K562 (cell line): Measurements from ENCODE around the gene RRAD. TPM values are rescaled to one million over a fixed set of nuclear protein-coding genes. Genes with fewer than 3 reads are reported as not detected.

Experiments
- ATAC-seq: fragments of 200-7000 bp; cut with Tn5 transposase; 3 replicates; pipeline ENCODE4 v1.9.1; 2020; ENCODE audit warnings: moderate library complexity
- BruUV-seq: library from RNA; stranded (reverse); fragments of 400-500 nt; replicated peaks from 2 replicates; lab custom pipeline; 2021; lab: Mats Ljungman, UMichigan
- CTCF ChIA-PET: fragments of 300-600 bp; formaldehyde crosslinking; extraction: SDS; loops from one replicate; lab custom pipeline; 2021; ENCODE audit warnings: low intra/inter-chr PET ratio; lab: Yijun Ruan, JAX
- POLR2A ChIA-PET: fragments of 300-600, 350-650 bp; sonication (Branson Sonifier 250); formaldehyde crosslinking; extraction: SDS; loops from one replicate; lab custom pipeline; 2021; ENCODE audit warnings: antibody characterized with exemption, inconsistent platforms; lab: Yijun Ruan, JAX
- DNase-seq, 4 experiments: peaks; one replicate each; pipeline versions ENCODE4 v3.0.0 to v3.0.0-alpha.2; 2011 to 2018; ENCODE audit warnings: low spot score in 3 of 4, mixed read lengths in 3 of 4; ENCODE audit errors: extremely low read depth in 1 of 4
- FAIRE-seq: peaks from 2 replicates; lab custom pipeline; 2011; peaks lifted over from hg19 to GRCh38; lab: Jason Lieb, UNC
- H2AFZ ChIP-seq: 2 replicates; pipeline ENCODE4 v1.6.0; 2011; ENCODE audit warnings: low read depth, low read length, control low read depth, inconsistent platforms
- H3K27ac ChIP-seq: fragments of 200-600 bp; 3 replicates; pipeline ENCODE4 v1.8.0; 2011; ENCODE audit warnings: low read depth, mild to moderate bottlenecking, control low read depth, inconsistent platforms, low read length, moderate library complexity, mixed read lengths; ENCODE audit errors: extremely low read depth
- H3K27me3 ChIP-seq, 2 experiments: fragments of 300-600 bp in 1 of 2; 2 replicates in 1 of 2; 3 replicates in 1 of 2; pipeline versions ENCODE4 v1.6.0 to v1.8.0; 2011; ENCODE audit warnings: inconsistent platforms in 2 of 2, low read length in 2 of 2, mild to moderate bottlenecking in 1 of 2, mixed read lengths in 1 of 2, moderate library complexity in 1 of 2; ENCODE audit not compliant: control insufficient read depth in 2 of 2, insufficient read depth in 2 of 2
- H3K36me3 ChIP-seq: fragments of 300-600 bp; 3 replicates; pipeline ENCODE4 v1.8.0; 2011; ENCODE audit warnings: mild to moderate bottlenecking, low read length, inconsistent platforms; ENCODE audit not compliant: control insufficient read depth, insufficient read depth
- H3K4me1 ChIP-seq, 2 experiments: fragments of 200-600 bp in 1 of 2; replicated peaks in 1 of 2; 2 replicates in 1 of 2; 3 replicates in 1 of 2; pipeline versions ENCODE4 v1.5.1 to v1.8.0; 2011; ENCODE audit warnings: inconsistent platforms in 2 of 2, low read length in 2 of 2, mild to moderate bottlenecking in 1 of 2, mixed read lengths in 1 of 2, moderate library complexity in 1 of 2; ENCODE audit not compliant: control insufficient read depth in 2 of 2, insufficient read depth in 2 of 2
- H3K4me2 ChIP-seq: 2 replicates; pipeline ENCODE4 v1.6.1; 2011; ENCODE audit warnings: low read length, control low read depth, inconsistent platforms, mixed read lengths; ENCODE audit not compliant: insufficient read depth
- H3K4me3 ChIP-seq: fragments of 200-600 bp; sonication (generic), shearing (Covaris generic); 2 replicates; pipeline ENCODE4 v1.5.1; 2016; ENCODE audit warnings: control low read depth, inconsistent platforms
- H3K79me2 ChIP-seq: fragments of 200-600 bp; 3 replicates; pipeline ENCODE4 v1.8.0; 2011; ENCODE audit warnings: low read length, inconsistent platforms; ENCODE audit not compliant: control insufficient read depth, insufficient read depth
- H3K9ac ChIP-seq, 2 experiments: 2 replicates each; pipeline versions ENCODE4 v1.6.0 to v1.6.1; 2011; ENCODE audit warnings: low read depth in 2 of 2, low read length in 2 of 2, control low read depth in 1 of 2, inconsistent platforms in 1 of 2, mild to moderate bottlenecking in 1 of 2, mixed read lengths in 1 of 2; ENCODE audit not compliant: insufficient read depth in 1 of 2
- H3K9me1 ChIP-seq: one replicate; pipeline ENCODE4 v1.6.0; 2011; ENCODE audit warnings: inconsistent platforms, mild to moderate bottlenecking, low read length, moderate library complexity; ENCODE audit not compliant: control insufficient read depth, insufficient read depth
- H3K9me3 ChIP-seq: replicated peaks from 2 replicates; pipeline ENCODE4 v1.5.1; 2011; ENCODE audit warnings: low read depth, low read length, inconsistent platforms; ENCODE audit not compliant: control insufficient read depth, insufficient read depth
- H4K20me1 ChIP-seq: replicated peaks from 2 replicates; pipeline ENCODE4 v1.6.1; 2011; ENCODE audit warnings: low read length, inconsistent platforms, mixed read lengths; ENCODE audit not compliant: control insufficient read depth, insufficient read depth
- CTCF ChIP-seq, 3 experiments: IDR thresholded peaks in 2 of 3; conservative IDR thresholded peaks in 1 of 3; 2 replicates each; pipeline ENCODE4 v1.5.1; 2011 to 2012; ENCODE audit warnings: low read length in 3 of 3, mild to moderate bottlenecking in 3 of 3, control low read depth in 2 of 3, improper control_type of control experiment in 1 of 3, inconsistent platforms in 1 of 3, low read depth in 1 of 3, mixed read lengths in 1 of 3, moderate library complexity in 1 of 3; ENCODE audit not compliant: insufficient read depth in 2 of 3
- CUX1 ChIP-seq: fragments of 200-800 bp; sonication (Bioruptor generic); IDR thresholded peaks from 2 replicates; pipeline ENCODE4 v1.6.1; 2016; ENCODE audit warnings: missing genetic modification characterization, missing compliant biosample characterization
- E4F1 ChIP-seq: fragments of 250-450 bp; sonication (Bioruptor Pico); IDR thresholded peaks from 2 replicates; pipeline ENCODE4 v1.5.0; 2021; ENCODE audit warnings: mild to moderate bottlenecking, borderline replicate concordance
- ILF3 ChIP-seq: fragments of 450-650 bp; IDR thresholded peaks from 2 replicates; pipeline ENCODE4 v1.6.1; 2018; ENCODE audit warnings: antibody characterized with exemption, mild to moderate bottlenecking, moderate library complexity, borderline replicate concordance
- SMAD3 ChIP-seq: fragments of 450-650 bp; formaldehyde crosslinking; conservative IDR thresholded peaks from 2 replicates; pipeline ENCODE4 v1.4.0; 2020; ENCODE audit warnings: mild to moderate bottlenecking
- STAG1 ChIP-seq: sonication (generic); formaldehyde crosslinking; IDR thresholded peaks from 2 replicates; pipeline ENCODE4 v1.5.0; 2020; ENCODE audit warnings: missing genetic modification reagents, borderline replicate concordance
- ZFPM2 ChIP-seq: fragments of 250-450 bp; sonication (Bioruptor Pico); IDR thresholded peaks from 2 replicates; pipeline ENCODE4 v1.5.1; 2022; ENCODE audit warnings: mild to moderate bottlenecking
- ZSCAN29 ChIP-seq: fragments of 450-650 bp; IDR thresholded peaks from 2 replicates; pipeline ENCODE4 v1.6.1; 2017
- WGBS: fragments of 100-300 bp; shearing (Covaris generic); methylation state at CpG from one replicate; pipeline ENCODE4 v1.1.6; 2016; ENCODE audit warnings: low coverage, mixed read lengths; ENCODE audit not compliant: insufficient coverage; ENCODE audit errors: missing lambda C conversion rate; 5-methylcytosine and 5-hydroxymethylcytosine counted together
- in situ Hi-C: fragments of 300-500 bp; cut with MboI; formaldehyde crosslinking; loops from 4 replicates; pipeline ENCODE4 v1.15.0; 2018; ENCODE audit warnings: inconsistent platforms, mixed read lengths
- intact Hi-C: fragments of 100-400 bp; cut with micrococcal nuclease; formaldehyde crosslinking; loops from 2 replicates; pipeline ENCODE4 v1.14.2; 2022
- polyA plus RNA-seq, 8 experiments: library from polyadenylated mRNA; depleted of rRNA in 4 of 8; stranded (reverse) in 5 of 8; unstranded in 3 of 8; fragments of >200 nt; fragmentation: Nextera tagmentation in 2 of 8; fragmentation: Illumina TruSeq in 1 of 8; extraction: Ambion mirVana in 2 of 8; extraction: Trizol in 1 of 8; gene quantifications; 2 replicates each; pipeline versions ENCODE4 v1.2.1 to v1.2.3, GENCODE V29; 2011 to 2014; ENCODE audit warnings: inconsistent platforms in 1 of 8, missing spikeins in 1 of 8
- total RNA-seq, 7 experiments: library from RNA; depleted of rRNA in 6 of 7; stranded (reverse); fragments of >200 nt in 6 of 7; fragmentation: Illumina TruSeq in 2 of 7; extraction: Trizol in 2 of 7; gene quantifications; 2 replicates each; pipeline versions ENCODE4 v1.2.1 to v1.2.3, GENCODE V29; 2011 to 2021; ENCODE audit warnings: low replicate concordance in 1 of 7

The RRAD gene
- total and polyA plus RNA-seq, 9 of the 15 experiments (the other 6 are each of a cell fraction or from before 2014, with no cell fraction given) = 0.09 to 0.20 (median 0.13) TPM; not detected in 5

GRCh38 chr16:66889622-66890021 is 35.7 kb downstream of the RRAD start:
- ATAC-seq = no peak
- DNase-seq = no peak
- H3K4me1 ChIP-seq = peaks cover 13% of the 10 kb centered on the region in 2 experiments; a peak in 4 of 5 replicates
- peaks cover 51% of the 10 kb centered on the region for H3K36me3 ChIP-seq
- intact Hi-C loops = no loop called here
- no peaks in the 10 kb centered on the region; the same call in 1 of the 2 replicates for H4K20me1 ChIP-seq
- H3K4me2 ChIP-seq = no peak overlapping the region
- in situ Hi-C loops = no loop called here
- H3K9me1 ChIP-seq = no peaks in the 10 kb centered on the region
- ChIA-PET CTCF (no interaction called here), POLR2A (interaction anchor here (0.7 to 0.9 kb wide), 2 partner anchors 45 to 358 kb away, joined by 3 read pairs; partner anchors contain the start of genes CIAO2B and FHOD1)
- TF ChIP-seq SMAD3 (CRISPR knock-in tag) = no peak
- TF ChIP-seq ILF3 = no peak
- no peak for TF ChIP-seq CUX1 (CRISPR knock-in tag)
- TF ChIP-seq ZFPM2 (CRISPR knock-in tag) = no peak
- TF ChIP-seq STAG1 (CRISPR knock-in tag) = no peak
- no peak for TF ChIP-seq ZSCAN29
- TF ChIP-seq CTCF (IDR thresholded peaks at IDR 0.05 in 2 of 3, conservative IDR thresholded peaks at IDR 0.05 in 1 of 3; ENCODE audit: insufficient read depth in 2 of 3, low read depth in 1 of 3, low read length in 3 of 3) = no peak
- no peak for TF ChIP-seq E4F1
- BruUV-seq = no TSS peak
- H3K9me3 ChIP-seq = no peaks in the 10 kb centered on the region
- H3K4me3 ChIP-seq = no peak overlapping the region
- FAIRE-seq = no peak
- H3K9ac ChIP-seq = no peak overlapping the region; a peak in 1 of 4 replicates
- no peak overlapping the region for H2AFZ ChIP-seq
- no peaks in the 10 kb centered on the region for H3K79me2 ChIP-seq
- no peaks in the 10 kb centered on the region for H3K27me3 ChIP-seq
- WGBS = 79% methylated on average over 3 of the region's 4 CpGs
- no peak overlapping the region for H3K27ac ChIP-seq
